Central memory CD8-positive, alpha-beta T cell (primary cell): ENCODE data around the gene TXK.
A peak's percentile ranks its signal among the peaks of the same experiment; 100 is the strongest.

Experiments used
- ATAC-seq: fragments of 150-1000 bp; cut with Tn5 transposase; replicated peaks from 2 replicates; pipeline ENCODE4 v1.10.0; 2022; ENCODE audit warnings: mild to moderate bottlenecking, moderate FRiP score, moderate number of reproducible peaks; ENCODE audit not compliant: poor library complexity, severe bottlenecking; ENCODE audit errors: extremely low read depth
- DNase-seq, 2 donors: peaks; one replicate each; pipeline ENCODE4 v3.0.0; 2021; ENCODE audit warnings: low spot score in 2 of 2
- H3K27ac Mint-ChIP-seq: one replicate; pipeline ENCODE4 v1.8.0; 2022; ENCODE audit warnings: low read depth, mild to moderate bottlenecking, moderate library complexity, mixed read lengths
- H3K27me3 Mint-ChIP-seq: one replicate; pipeline ENCODE4 v1.8.0; 2022; ENCODE audit warnings: mixed read lengths
- H3K36me3 Mint-ChIP-seq: one replicate; pipeline ENCODE4 v1.8.0; 2022; ENCODE audit warnings: mild to moderate bottlenecking, moderate library complexity, mixed read lengths; ENCODE audit not compliant: insufficient read depth
- H3K4me1 Mint-ChIP-seq: one replicate; pipeline ENCODE4 v1.8.0; 2022; ENCODE audit warnings: mixed read lengths
- H3K4me3 Mint-ChIP-seq: one replicate; pipeline ENCODE4 v1.8.0; 2022; ENCODE audit warnings: mild to moderate bottlenecking, moderate library complexity, mixed read lengths
- H3K9me3 Mint-ChIP-seq: one replicate; pipeline ENCODE4 v1.8.0; 2022; ENCODE audit warnings: mixed read lengths

Gene TXK

GRCh38 chr4:48156423-48156822 lies 22.4 kb upstream of the TXK start:
- Mint-ChIP-seq H3K4me1 (no peaks in the 10 kb centered on the region), H3K27me3 (no peaks in the 10 kb centered on the region), H3K27ac (no peak overlapping the region), H3K36me3 (peaks cover 2% of the 10 kb centered on the region), H3K4me3 (no peak overlapping the region), H3K9me3 (peaks cover 6% of the 10 kb centered on the region)
- DNase-seq (no peak), ATAC-seq (no peak)

- no peak overlapping the region for H3K27ac Mint-ChIP-seq
- H3K4me3 Mint-ChIP-seq = no peak overlapping the region
- peaks cover 1% of the 10 kb centered on the region for H3K36me3 Mint-ChIP-seq
- DNase-seq = no peak
- no peaks in the 10 kb centered on the region for H3K27me3 Mint-ChIP-seq
- peaks cover 6% of the 10 kb centered on the region for H3K9me3 Mint-ChIP-seq
- ATAC-seq = no peak
- H3K4me1 Mint-ChIP-seq = no peaks in the 10 kb centered on the region
These were observed 19.9 kb upstream of the TXK start for GRCh38 chr4:48153791-48154550.

- Mint-ChIP-seq H3K4me3 (no peak overlapping the region), H3K9me3 (peaks cover 6% of the 10 kb centered on the region), H3K36me3 (peaks cover 1% of the 10 kb centered on the region), H3K27me3 (no peaks in the 10 kb centered on the region), H3K4me1 (no peaks in the 10 kb centered on the region), H3K27ac (no peak overlapping the region)
- ATAC-seq = no peak
- DNase-seq = no peak
These were observed 18.2 kb upstream of the TXK start for GRCh38 chr4:48152259-48152658.

GRCh38 chr4:48149827-48150370 lies 15.8 kb upstream of the TXK start:
- H3K9me3 Mint-ChIP-seq = peaks cover 6% of the 10 kb centered on the region

GRCh38 chr4:48147621-48148020 lies 13.6 kb upstream of the TXK start:
- peaks cover 3% of the 10 kb centered on the region for H3K36me3 Mint-ChIP-seq
- H3K27me3 Mint-ChIP-seq = no peaks in the 10 kb centered on the region
- H3K4me1 Mint-ChIP-seq = no peaks in the 10 kb centered on the region
- no peak overlapping the region for H3K4me3 Mint-ChIP-seq
- H3K9me3 Mint-ChIP-seq = no peaks in the 10 kb centered on the region
- ATAC-seq (no peak), DNase-seq (no peak)
- H3K27ac Mint-ChIP-seq = no peak overlapping the region

More at GRCh38 chr4:48149827-48150370, 15.8 kb upstream of the TXK start:
- H3K27me3 Mint-ChIP-seq = no peaks in the 10 kb centered on the region
- no peaks in the 10 kb centered on the region for H3K4me1 Mint-ChIP-seq
- DNase-seq = no peak
- no peak overlapping the region for H3K4me3 Mint-ChIP-seq
- H3K27ac Mint-ChIP-seq = no peak overlapping the region
- no peak for ATAC-seq
- H3K36me3 Mint-ChIP-seq = peaks cover 1% of the 10 kb centered on the region

GRCh38 chr4:48141048-48141447 lies 7.0 kb upstream of the TXK start:
- Mint-ChIP-seq H3K27me3 (no peaks in the 10 kb centered on the region), H3K4me3 (no peak overlapping the region), H3K27ac (no peak overlapping the region), H3K36me3 (peaks cover 10% of the 10 kb centered on the region), H3K9me3 (no peaks in the 10 kb centered on the region), H3K4me1 (peaks cover 47% of the 10 kb centered on the region)
- no peak for ATAC-seq
- DNase-seq = no peak

GRCh38 chr4:48139691-48140090 lies 5.6 kb upstream of the TXK start:
- H3K27me3 Mint-ChIP-seq = no peaks in the 10 kb centered on the region
- H3K9me3 Mint-ChIP-seq = no peaks in the 10 kb centered on the region
- no peak for DNase-seq
- H3K4me1 Mint-ChIP-seq = peaks cover 57% of the 10 kb centered on the region
- H3K27ac Mint-ChIP-seq = peak overlapping the region; percentile 41
- H3K4me3 Mint-ChIP-seq = no peak overlapping the region
- no peak for ATAC-seq
- H3K36me3 Mint-ChIP-seq = peaks cover 10% of the 10 kb centered on the region

- peak overlapping the region; percentile 56 for H3K4me3 Mint-ChIP-seq
- DNase-seq = no peak
These were observed 4.9 kb upstream of the TXK start for GRCh38 chr4:48138936-48139335.

GRCh38 chr4:48138511-48138910 lies 4.5 kb upstream of the TXK start:
- DNase-seq = no peak
- Mint-ChIP-seq H3K27ac (peak overlapping the region; percentile 41), H3K27me3 (no peaks in the 10 kb centered on the region), H3K36me3 (peaks cover 10% of the 10 kb centered on the region), H3K4me3 (peak overlapping the region; percentile 56), H3K4me1 (peaks cover 64% of the 10 kb centered on the region), H3K9me3 (no peaks in the 10 kb centered on the region)
- ATAC-seq = no peak

More at GRCh38 chr4:48138936-48139335, 4.9 kb upstream of the TXK start:
- Mint-ChIP-seq H3K27me3 (no peaks in the 10 kb centered on the region), H3K27ac (peak overlapping the region; percentile 41), H3K4me1 (peaks cover 63% of the 10 kb centered on the region), H3K9me3 (no peaks in the 10 kb centered on the region), H3K36me3 (peaks cover 10% of the 10 kb centered on the region)
- ATAC-seq = peak; percentile 55

GRCh38 chr4:48137846-48138245 lies 3.8 kb upstream of the TXK start:
- no peaks in the 10 kb centered on the region for H3K27me3 Mint-ChIP-seq
- ATAC-seq = no peak
- H3K4me3 Mint-ChIP-seq = peak overlapping the region; percentile 52
- peaks cover 8% of the 10 kb centered on the region for H3K36me3 Mint-ChIP-seq
- DNase-seq = no peak
- H3K27ac Mint-ChIP-seq = peak overlapping the region; percentile 69
- H3K9me3 Mint-ChIP-seq = no peaks in the 10 kb centered on the region
- peaks cover 64% of the 10 kb centered on the region for H3K4me1 Mint-ChIP-seq

GRCh38 chr4:48133669-48134068 lies 381 bp downstream of the TXK start:
- DNase-seq = no peak
- no peaks in the 10 kb centered on the region for H3K9me3 Mint-ChIP-seq
- no peaks in the 10 kb centered on the region for H3K27me3 Mint-ChIP-seq
- peak overlapping the region; percentile 75 for H3K27ac Mint-ChIP-seq
- no peak for ATAC-seq
- peaks cover 50% of the 10 kb centered on the region for H3K4me1 Mint-ChIP-seq
- peaks cover 9% of the 10 kb centered on the region for H3K36me3 Mint-ChIP-seq
- peak overlapping the region; percentile 78 for H3K4me3 Mint-ChIP-seq

- H3K27ac Mint-ChIP-seq = peak overlapping the region; percentile 41
- H3K9me3 Mint-ChIP-seq = no peaks in the 10 kb centered on the region
- ATAC-seq (no peak), DNase-seq (no peak)
- H3K27me3 Mint-ChIP-seq = no peaks in the 10 kb centered on the region
- peak overlapping the region; percentile 78 for H3K4me3 Mint-ChIP-seq
- H3K36me3 Mint-ChIP-seq = peaks cover 8% of the 10 kb centered on the region
- H3K4me1 Mint-ChIP-seq = peaks cover 44% of the 10 kb centered on the region
These were observed 2.3 kb downstream of the TXK start for GRCh38 chr4:48131736-48132135.

- Mint-ChIP-seq H3K27me3 (no peaks in the 10 kb centered on the region), H3K36me3 (peaks cover 8% of the 10 kb centered on the region), H3K9me3 (no peaks in the 10 kb centered on the region), H3K4me1 (peaks cover 34% of the 10 kb centered on the region), H3K4me3 (peak overlapping the region; percentile 78), H3K27ac (peak overlapping the region; percentile 84)
- DNase-seq (no peak), ATAC-seq (no peak)
These were observed 4.0 kb downstream of the TXK start for GRCh38 chr4:48130100-48130499.
